GM10266 (cell line): ENCODE data around the gene SCARF2.
"Not testable (repeated sequence)": the region's sequence is repeated elsewhere in the genome, so short reads cannot be mapped to it uniquely, and the experiment has no call there.

Source experiments
- DNase-seq: peaks from one replicate; pipeline ENCODE4 v3.0.0; 2012; ENCODE audit errors: extremely low spot score
- TF ChIP-seq, protein P1 (sequence below): IDR thresholded peaks from 2 replicates; pipeline ENCODE4 v1.5.1; 2012; ENCODE audit warnings: mild to moderate bottlenecking, low read depth; ENCODE audit not compliant: control insufficient read depth, insufficient read depth; ENCODE audit errors: missing control alignments

SCARF2 gene

DNA sequence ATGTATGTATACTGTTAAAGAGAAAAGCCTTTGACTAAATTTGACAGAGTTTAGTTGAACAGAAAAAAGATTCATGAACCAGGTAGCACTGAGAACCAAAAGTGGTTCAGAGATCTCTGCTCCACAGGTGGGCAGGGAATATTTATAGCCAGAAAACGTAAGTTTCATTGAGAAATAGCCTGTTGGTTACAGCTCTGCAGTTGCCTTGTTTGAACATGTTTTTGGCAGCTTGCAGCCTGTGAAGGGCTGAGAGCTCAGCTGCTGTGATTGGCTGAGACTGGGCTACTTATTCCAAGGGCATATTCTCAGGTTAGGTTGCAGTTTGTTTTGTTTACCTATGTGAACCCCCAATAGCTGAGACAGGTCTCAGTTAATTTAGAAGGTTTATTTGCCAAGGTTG lies 57.1 kb downstream of the SCARF2 start:
- TF ChIP-seq, protein P1, sequence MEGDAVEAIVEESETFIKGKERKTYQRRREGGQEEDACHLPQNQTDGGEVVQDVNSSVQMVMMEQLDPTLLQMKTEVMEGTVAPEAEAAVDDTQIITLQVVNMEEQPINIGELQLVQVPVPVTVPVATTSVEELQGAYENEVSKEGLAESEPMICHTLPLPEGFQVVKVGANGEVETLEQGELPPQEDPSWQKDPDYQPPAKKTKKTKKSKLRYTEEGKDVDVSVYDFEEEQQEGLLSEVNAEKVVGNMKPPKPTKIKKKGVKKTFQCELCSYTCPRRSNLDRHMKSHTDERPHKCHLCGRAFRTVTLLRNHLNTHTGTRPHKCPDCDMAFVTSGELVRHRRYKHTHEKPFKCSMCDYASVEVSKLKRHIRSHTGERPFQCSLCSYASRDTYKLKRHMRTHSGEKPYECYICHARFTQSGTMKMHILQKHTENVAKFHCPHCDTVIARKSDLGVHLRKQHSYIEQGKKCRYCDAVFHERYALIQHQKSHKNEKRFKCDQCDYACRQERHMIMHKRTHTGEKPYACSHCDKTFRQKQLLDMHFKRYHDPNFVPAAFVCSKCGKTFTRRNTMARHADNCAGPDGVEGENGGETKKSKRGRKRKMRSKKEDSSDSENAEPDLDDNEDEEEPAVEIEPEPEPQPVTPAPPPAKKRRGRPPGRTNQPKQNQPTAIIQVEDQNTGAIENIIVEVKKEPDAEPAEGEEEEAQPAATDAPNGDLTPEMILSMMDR, result no peak
- no peak for DNase-seq

DNA sequence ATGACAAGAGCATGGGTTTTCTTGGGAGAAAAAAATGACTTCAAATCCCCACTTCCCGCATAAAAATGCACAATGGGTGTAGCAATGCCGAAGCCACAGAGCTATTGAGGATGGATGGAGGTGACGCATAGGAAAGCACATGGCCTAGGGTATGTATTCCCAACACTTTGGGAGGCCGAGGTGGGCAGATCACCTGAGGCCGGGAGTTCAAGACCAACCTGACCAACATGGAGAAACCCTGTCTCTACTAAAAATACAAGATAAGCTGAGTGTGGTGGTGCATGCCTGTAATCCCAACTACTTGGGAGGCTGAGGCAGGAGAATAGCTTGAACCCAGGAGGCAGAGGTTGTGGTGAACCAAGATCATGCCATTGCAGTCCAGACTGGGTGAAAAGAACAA lies 58.9 kb downstream of the SCARF2 start:
- DNase-seq, result not testable (repeated sequence)

DNA sequence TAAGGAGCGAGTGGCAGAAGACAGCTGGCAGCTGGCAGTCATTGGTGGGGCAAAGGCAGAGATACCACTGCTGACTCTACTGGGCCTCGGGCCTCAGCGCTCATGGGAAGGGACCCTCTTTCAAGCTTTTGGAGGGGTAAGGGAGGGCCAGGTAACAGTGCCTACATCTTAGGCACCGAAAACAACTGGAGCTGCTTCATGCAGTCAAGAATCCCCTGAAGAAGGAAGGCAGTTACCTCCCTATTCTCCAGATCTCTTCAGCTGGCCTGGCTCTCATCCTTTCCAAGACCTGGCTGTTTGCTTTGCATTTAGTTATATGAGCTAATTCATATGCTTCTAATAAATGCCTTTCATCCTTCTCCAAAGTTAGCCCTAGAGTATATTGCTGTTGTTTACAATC lies 59.5 kb downstream of the SCARF2 start:
- DNase-seq, result no peak
- TF ChIP-seq, protein P1, result no peak

DNA sequence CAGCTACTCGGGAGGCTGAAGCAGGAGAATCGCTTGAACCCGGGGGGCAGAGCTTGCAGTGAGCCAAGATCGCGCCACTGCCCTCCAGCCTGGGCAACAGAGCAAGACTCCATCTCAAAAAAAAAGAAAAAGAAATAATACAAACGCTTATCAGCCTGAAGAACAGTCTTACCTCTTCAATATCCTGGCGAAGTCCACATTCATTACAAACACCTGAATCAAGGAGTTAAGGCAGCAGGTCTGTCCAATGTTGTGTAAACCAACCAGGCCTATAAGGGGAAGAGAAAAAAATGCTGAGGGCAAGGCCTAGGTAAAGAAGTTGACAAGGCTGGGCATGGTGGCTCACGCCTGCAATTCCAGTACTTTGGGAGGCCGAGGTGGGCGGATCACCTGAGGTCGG lies 60.6 kb downstream of the SCARF2 start:
- DNase-seq, result not testable (repeated sequence)

DNA sequence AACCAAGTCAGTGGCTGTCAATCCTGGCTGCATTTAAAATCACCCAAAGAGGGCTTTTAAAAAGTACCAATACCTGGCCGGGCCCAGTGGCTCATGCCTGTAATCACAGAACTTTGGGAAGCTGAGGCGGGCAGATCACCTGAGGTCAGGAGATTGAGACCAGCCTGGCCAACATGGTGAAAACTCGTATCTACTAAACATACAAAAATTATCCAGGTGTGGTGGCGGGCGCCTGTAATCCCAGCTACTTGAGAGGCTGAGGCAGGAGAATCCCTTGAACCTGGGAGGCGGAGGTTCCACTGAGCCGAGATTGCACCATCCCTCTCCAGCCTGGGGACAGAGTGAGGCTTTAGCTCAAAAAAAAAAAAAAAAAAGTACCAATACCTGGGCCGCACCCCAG lies 61.3 kb downstream of the SCARF2 start:
- DNase-seq, result not testable (repeated sequence)
